Measurements from ENCODE around the gene VAV1. TPM values are rescaled to one million over a fixed set of nuclear protein-coding genes. Genes with fewer than 3 reads are reported as not detected.

VAV1 gene
- total RNA-seq, 1 experiment from 2014 or later, result 0.05 TPM

- H3K27ac ChIP-seq (ENCODE audit: low read length), result no peak overlapping the region
- H3K4me1 ChIP-seq (ENCODE audit: control insufficient read depth, insufficient read depth, low read length), result no peaks in the 10 kb centered on the region
- BruUV-seq (replicated peaks), result no TSS peak
- no peak for TF ChIP-seq SIN3A (IDR thresholded peaks at IDR 0.05; ENCODE audit: borderline replicate concordance, insufficient read depth, low read depth, low read length)
- no peak for TF ChIP-seq TCF7L2 (IDR thresholded peaks at IDR 0.05; ENCODE audit: low read depth, low read length)
- TF ChIP-seq REST (IDR thresholded peaks at IDR 0.05; ENCODE audit: insufficient read depth in 1 of 2, low read depth in 2 of 2, low read length in 1 of 2), result no peak
- TF ChIP-seq POLR2AphosphoS5 (IDR thresholded peaks at IDR 0.05; ENCODE audit: low read depth, low read length), result no peak
- no peak for TF ChIP-seq CTCF (IDR thresholded peaks at IDR 0.05)
- ATAC-seq, result no peak
- intact Hi-C loops (cut with micrococcal nuclease; ENCODE audit: unreplicated experiment) (no loop called here), in situ Hi-C loops (cut with HindIII; ENCODE audit: low pct_unique_long_range_greater_than_20kb, low sequenced_read_pairs) (no loop called here)
- CTCF ChIA-PET, result no interaction called here
- H3K36me3 ChIP-seq (ENCODE audit: control insufficient read depth, insufficient read depth, low read length), result no peaks in the 10 kb centered on the region
- no peaks in the 10 kb centered on the region for H3K9me3 ChIP-seq (ENCODE audit: control insufficient read depth, insufficient read depth, low read depth, low read length)
- no peak overlapping the region for H3K4me3 ChIP-seq (ENCODE audit: low read depth in 2 of 2, low read length in 2 of 2)
- POLR2A ChIA-PET, result interaction anchor here (0.5 kb wide), 1 partner anchor 102 kb away, joined by 7 read pairs; no protein-coding TSS in a partner anchor
- no peak for DNase-seq (ENCODE audit: low read depth, low spot score)
- no peaks in the 10 kb centered on the region for H3K27me3 ChIP-seq (ENCODE audit: control insufficient read depth, insufficient read depth, low read length)
Measured at GRCh38 chr19:6807291-6807690, 34.8 kb downstream of the VAV1 start.

- Histone ChIP-seq H3K36me3 (ENCODE audit: control insufficient read depth, insufficient read depth, low read length) (no peaks in the 10 kb centered on the region), H3K4me3 (ENCODE audit: low read depth in 2 of 2, low read length in 2 of 2) (no peak overlapping the region), H3K27ac (ENCODE audit: low read length) (no peak overlapping the region), H3K4me1 (ENCODE audit: control insufficient read depth, insufficient read depth, low read length) (no peaks in the 10 kb centered on the region), H3K9me3 (ENCODE audit: control insufficient read depth, insufficient read depth, low read depth, low read length) (no peaks in the 10 kb centered on the region), H3K27me3 (ENCODE audit: control insufficient read depth, insufficient read depth, low read length) (no peaks in the 10 kb centered on the region)
- ATAC-seq (no peak), DNase-seq (ENCODE audit: low read depth, low spot score) (no peak)
- POLR2A ChIA-PET, result no interaction called here
- no TSS peak for BruUV-seq (replicated peaks)
- CTCF ChIA-PET, result no interaction called here
- in situ Hi-C loops (cut with HindIII; ENCODE audit: low pct_unique_long_range_greater_than_20kb, low sequenced_read_pairs) (no loop called here), intact Hi-C loops (cut with micrococcal nuclease; ENCODE audit: unreplicated experiment) (no loop called here)
- TF ChIP-seq TCF7L2 (IDR thresholded peaks at IDR 0.05; ENCODE audit: low read depth, low read length) (no peak), POLR2AphosphoS5 (IDR thresholded peaks at IDR 0.05; ENCODE audit: low read depth, low read length) (no peak), REST (IDR thresholded peaks at IDR 0.05; ENCODE audit: insufficient read depth in 1 of 2, low read depth in 2 of 2, low read length in 1 of 2) (no peak), SIN3A (IDR thresholded peaks at IDR 0.05; ENCODE audit: borderline replicate concordance, insufficient read depth, low read depth, low read length) (no peak), CTCF (IDR thresholded peaks at IDR 0.05) (no peak)
Measured at GRCh38 chr19:6808494-6808893, 36.0 kb downstream of the VAV1 start.
